GM19372 (cell line): ENCODE results near the gene RFX8.
"Not testable (repeated sequence)": the region's sequence is repeated elsewhere in the genome, so short reads cannot be mapped to it uniquely, and the experiment has no call there.

ENCODE experiments used
- ATAC-seq: cut with Tn5 transposase; IDR thresholded peaks from one replicate; pipeline ENCODE4 v1.9.1; 2021; ENCODE audit warnings: mild to moderate bottlenecking, low read depth, moderate library complexity; ENCODE audit not compliant: unreplicated experiment

Gene RFX8

DNA sequence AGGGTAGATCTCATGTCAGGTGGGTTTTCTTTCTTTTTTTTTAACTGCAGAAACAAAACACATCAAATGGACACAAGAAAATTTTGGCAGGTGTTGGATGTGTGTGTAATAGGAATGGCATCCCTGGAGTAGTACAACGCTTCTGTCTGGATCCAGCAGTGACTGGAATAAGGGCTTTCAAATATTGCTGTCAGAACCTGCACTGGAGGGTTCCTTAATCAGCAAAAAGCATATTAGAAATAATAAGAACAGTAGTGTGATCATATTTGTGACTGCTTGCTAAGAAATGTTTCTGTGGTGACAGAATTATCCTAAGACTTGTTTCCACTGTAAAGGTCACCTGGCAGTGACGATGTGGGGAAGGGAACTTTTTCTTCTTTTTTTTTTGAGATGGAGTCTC, 118.4 kb downstream of the RFX8 start:
- ATAC-seq, result no peak

DNA sequence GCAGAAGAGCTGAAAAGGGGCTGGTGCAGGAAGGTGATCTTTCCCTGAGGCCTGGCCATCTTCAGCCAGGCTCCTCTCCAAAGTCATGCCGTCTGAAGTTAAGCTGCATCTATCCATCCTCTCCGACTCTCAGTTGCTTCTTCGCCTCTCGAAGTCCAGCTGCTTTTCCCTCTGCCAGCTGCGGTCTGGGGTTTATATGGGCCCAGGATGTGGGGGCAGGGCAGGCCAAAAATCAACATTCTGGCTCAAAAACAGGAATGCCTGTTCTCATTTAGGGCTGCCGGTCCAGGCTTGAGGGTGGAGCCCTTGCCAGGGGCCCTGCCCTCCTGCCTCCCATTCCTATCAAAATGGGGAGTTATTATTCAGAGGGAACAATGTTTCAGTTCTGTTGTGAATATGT, 118.9 kb downstream of the RFX8 start:
- ATAC-seq, result no peak

DNA sequence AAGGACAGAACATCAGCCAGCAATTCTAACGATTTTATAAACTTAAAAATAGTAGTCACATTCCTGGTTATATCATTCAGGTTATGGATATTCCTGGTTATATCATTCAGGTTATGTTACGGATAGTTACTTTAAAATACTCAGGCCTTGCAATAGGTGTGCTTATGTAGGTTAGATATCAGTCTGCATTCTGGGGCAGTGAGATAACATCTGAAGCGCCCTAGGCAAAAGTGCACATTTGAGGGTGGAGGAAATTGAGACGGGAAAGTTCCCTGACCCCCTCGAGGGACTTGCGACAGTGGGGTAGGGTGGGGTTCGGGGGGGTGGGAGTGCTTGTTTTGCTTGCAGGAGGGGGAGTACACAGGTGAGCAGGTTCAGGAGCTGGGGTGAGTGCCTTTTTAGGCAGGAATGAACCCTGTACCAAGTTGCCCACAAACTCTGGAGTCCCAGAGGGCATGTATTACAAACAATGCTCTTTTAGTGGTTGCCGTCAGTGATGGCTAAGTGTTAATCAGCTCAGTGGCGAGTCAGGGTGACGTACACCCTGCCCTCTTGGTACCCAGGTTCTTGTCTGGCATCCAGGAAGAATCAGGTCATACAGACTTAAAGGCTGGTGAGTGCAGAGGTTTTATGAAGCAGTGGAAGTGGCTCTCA, 119.4 kb downstream of the RFX8 start:
- no peak for ATAC-seq

DNA sequence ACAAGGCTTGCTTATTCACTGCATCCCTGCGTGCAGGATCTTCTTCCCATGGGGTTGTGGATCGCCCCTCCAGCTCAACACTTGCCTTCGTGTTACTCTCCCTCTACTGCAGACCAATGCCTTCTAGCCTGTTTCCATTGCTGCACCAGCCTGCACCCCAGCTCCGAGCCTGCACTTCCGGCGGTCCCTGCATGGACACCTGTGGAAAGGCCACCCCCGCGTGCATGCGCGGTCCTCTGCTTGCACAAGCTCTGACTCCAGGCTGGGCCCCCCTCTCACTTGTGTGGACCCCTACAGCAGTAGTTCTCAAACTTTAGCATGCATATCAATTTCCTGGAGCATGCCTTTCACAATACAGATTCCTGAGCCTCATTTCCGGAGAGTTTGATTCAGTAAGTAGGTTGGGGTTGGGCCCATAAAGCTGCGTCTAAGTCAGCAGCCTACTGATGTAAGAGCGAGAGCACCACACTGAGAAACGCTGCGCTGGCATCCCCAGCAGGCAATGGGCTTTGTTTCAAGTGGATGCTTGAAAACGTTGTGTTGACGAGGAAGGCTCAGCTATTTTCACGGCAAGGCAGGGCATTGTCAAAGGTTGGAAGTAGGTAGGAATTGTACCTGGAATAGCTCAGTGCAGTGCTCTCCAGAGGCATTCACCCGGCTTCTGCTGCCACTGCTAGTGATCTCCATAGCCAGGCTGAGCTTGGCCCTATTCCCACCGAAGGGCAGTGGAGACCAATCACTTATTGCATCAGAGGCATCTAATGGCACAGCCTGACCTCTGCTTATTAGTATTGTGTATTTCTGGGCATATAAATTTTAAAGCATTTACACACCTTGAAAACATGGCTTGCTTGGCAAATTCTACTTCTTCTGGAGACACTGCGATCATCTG, 120.2 kb downstream of the RFX8 start:
- no peak for ATAC-seq

DNA sequence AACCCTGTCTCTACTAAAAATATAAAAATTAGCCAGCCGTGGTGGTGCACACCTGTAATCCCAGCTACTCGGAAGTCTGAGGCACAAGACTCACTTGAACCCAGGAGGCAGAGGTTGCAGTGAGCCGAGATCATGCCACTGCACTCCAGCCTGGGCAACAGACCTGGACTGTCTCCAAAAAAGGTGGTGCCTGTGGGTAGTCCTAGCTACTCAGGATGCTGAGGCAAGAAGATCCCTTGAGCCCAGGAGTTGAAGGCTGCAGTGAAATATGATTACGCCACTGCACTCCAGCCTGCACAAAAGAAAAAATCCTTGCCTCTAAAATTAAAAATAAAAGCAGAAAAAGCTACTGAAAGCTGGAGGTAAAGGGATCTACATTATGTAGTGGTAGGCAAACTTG, 122.3 kb downstream of the RFX8 start:
- not testable (repeated sequence) for ATAC-seq

DNA sequence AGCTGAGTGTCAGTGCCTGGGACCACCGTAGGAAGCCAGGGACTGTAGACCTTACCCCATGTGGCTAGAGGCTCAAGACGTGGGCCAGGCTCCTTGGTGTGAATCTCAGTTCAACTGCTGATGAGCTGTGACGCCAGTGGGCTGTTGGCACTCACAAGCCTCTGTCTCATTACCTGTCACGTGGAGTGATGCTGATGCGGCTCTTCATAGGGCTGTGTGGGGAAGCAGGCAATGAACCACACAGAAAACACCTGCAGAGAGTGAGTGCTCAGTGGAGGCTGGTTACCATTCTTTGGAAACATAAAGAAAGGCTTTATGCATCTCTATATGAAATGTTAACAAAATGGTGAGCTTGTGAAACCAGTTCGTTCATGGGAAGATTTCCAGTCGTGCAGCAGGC, 123.7 kb downstream of the RFX8 start:
- ATAC-seq, result no peak

DNA sequence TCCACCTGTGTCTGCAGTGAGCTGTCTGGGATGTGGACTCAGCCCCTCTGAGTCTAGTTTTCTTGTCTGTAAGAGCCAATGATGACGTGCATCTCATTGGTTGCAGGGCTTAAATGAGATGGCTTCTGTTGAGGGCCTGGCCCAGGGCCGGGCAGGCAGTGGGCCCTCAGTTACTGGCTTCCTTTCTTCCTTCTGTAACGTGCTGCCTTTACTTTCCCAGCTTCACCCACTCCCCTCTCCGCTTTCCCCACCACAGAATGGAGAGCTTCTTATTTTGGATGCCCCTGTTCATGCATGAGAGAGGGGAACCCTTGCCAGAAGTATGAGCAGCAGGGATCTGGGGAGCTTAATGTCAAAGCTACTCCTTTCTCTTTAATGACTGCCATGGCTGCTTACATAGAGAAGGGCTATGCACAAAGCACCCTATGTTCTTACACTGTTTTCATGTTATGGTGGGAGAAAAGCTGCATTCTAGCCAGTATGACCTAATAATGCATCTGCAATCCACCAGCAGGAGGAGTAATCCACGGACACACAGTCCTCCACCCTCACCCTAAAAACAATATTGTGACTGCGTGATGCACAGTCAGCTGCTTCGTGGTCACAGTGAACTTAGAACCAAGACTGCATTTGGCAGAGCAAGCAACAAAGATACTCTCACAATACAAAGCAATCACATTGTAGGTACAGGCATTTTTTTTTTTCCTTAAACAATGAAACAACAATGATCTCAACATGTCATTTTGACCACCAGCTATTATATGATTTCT, 124.8 kb downstream of the RFX8 start:
- no peak for ATAC-seq

DNA sequence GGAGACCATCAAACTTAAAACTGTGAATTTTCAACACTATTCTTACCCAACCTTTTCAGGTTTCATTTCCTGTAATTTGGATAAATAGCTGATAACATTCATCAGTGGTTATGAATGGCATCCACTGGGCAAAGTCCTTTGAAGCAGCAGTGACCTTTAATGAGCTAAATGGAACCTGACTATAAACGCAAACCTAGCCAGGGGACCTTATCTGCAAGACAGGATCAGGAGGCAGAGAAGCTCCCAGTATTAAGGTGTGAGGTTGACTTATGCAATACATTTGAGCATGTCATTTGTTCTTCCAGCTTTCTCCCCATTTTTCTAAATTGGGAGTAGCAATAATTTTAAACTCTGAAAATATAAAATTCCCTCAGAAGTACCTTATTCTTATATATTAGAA, 126.0 kb downstream of the RFX8 start:
- ATAC-seq, result no peak
